Measurements from ENCODE around the gene GABRB2.

The GABRB2 gene

GRCh38 chr5:161549106-161549505 lies 2.6 kb upstream of the GABRB2 start:
- peak; percentile 26 for DNase-seq (ENCODE audit: low read depth, low spot score)
- TF ChIP-seq CTCF (IDR thresholded peaks at IDR 0.05; ENCODE audit: low read depth, low read length): no peak
- H3K4me3 ChIP-seq (ENCODE audit: low read depth, low read length): no peak overlapping the region
- in situ Hi-C loops (cut with HindIII; ENCODE audit: low sequenced_read_pairs): no loop called here

GRCh38 chr5:161548487-161549094 lies 2.1 kb upstream of the GABRB2 start:
- H3K4me3 ChIP-seq (ENCODE audit: low read depth, low read length): no peak overlapping the region
- in situ Hi-C loops (cut with HindIII; ENCODE audit: low sequenced_read_pairs): no loop called here
- no peak for TF ChIP-seq CTCF (IDR thresholded peaks at IDR 0.05; ENCODE audit: low read depth, low read length)
- DNase-seq (ENCODE audit: low read depth, low spot score): no peak

GRCh38 chr5:161547738-161548486 lies 1.4 kb upstream of the GABRB2 start:
- peak overlapping the region; percentile 50 for H3K4me3 ChIP-seq (ENCODE audit: low read depth, low read length)
- no peak for DNase-seq (ENCODE audit: low read depth, low spot score)
- in situ Hi-C loops (cut with HindIII; ENCODE audit: low sequenced_read_pairs): no loop called here
- TF ChIP-seq CTCF (IDR thresholded peaks at IDR 0.05; ENCODE audit: low read depth, low read length): no peak

- in situ Hi-C loops (cut with HindIII; ENCODE audit: low sequenced_read_pairs): no loop called here
- no peak for DNase-seq (ENCODE audit: low read depth, low spot score)
- TF ChIP-seq CTCF (IDR thresholded peaks at IDR 0.05; ENCODE audit: low read depth, low read length): no peak
- peak overlapping the region; percentile 50 for H3K4me3 ChIP-seq (ENCODE audit: low read depth, low read length)
These were observed 847 bp upstream of the GABRB2 start for GRCh38 chr5:161547406-161547737.

GRCh38 chr5:161546095-161546469 lies 443 bp downstream of the GABRB2 start:
- DNase-seq (ENCODE audit: low read depth, low spot score): no peak
- TF ChIP-seq CTCF (IDR thresholded peaks at IDR 0.05; ENCODE audit: low read depth, low read length): no peak
- in situ Hi-C loops (cut with HindIII; ENCODE audit: low sequenced_read_pairs): no loop called here
- H3K4me3 ChIP-seq (ENCODE audit: low read depth, low read length): no peak overlapping the region

GRCh38 chr5:161545344-161546094 lies 1.0 kb downstream of the GABRB2 start:
- TF ChIP-seq CTCF (IDR thresholded peaks at IDR 0.05; ENCODE audit: low read depth, low read length): no peak
- in situ Hi-C loops (cut with HindIII; ENCODE audit: low sequenced_read_pairs): no loop called here
- no peak for DNase-seq (ENCODE audit: low read depth, low spot score)
- H3K4me3 ChIP-seq (ENCODE audit: low read depth, low read length): no peak overlapping the region
